H7 (cell line): Measurements from ENCODE around the gene NXPE3. TPM values are rescaled to one million over a fixed set of nuclear protein-coding genes. Genes with fewer than 3 reads are reported as not detected.

Experiments
- total RNA-seq: library from RNA; depleted of rRNA; stranded (reverse); fragments of >200 nt; shearing (Covaris generic); gene quantifications from 2 replicates; pipeline ENCODE4 v1.2.3, GENCODE V29; 2014; rRNA removed

The NXPE3 gene
- total RNA-seq, 1 experiment from 2014 or later, result 5.7 TPM

Other genes starting within 250 kb of the NXPE3 start
- gene TRMT10C, start 217.3 kb upstream of the NXPE3 start, total RNA-seq, result 47.3 and 52.0 TPM in 2 replicates
- gene PCNP, start 205.0 kb upstream of the NXPE3 start, total RNA-seq, result 68.2 and 92.0 TPM in 2 replicates
- gene ZBTB11, start 102.1 kb upstream of the NXPE3 start, total RNA-seq, result 15.3 and 19.6 TPM in 2 replicates
- 1,928 and 2,088 TPM in 2 replicates for gene RPL24, start 92.5 kb upstream of the NXPE3 start, total RNA-seq
- 9.2 and 13.0 TPM in 2 replicates for gene CEP97, start 54.6 kb upstream of the NXPE3 start, total RNA-seq
- gene NFKBIZ, start 70.3 kb downstream of the NXPE3 start, total RNA-seq, result 3.2 and 3.5 TPM in 2 replicates